Measurements from ENCODE around the gene RARG.

DNA sequence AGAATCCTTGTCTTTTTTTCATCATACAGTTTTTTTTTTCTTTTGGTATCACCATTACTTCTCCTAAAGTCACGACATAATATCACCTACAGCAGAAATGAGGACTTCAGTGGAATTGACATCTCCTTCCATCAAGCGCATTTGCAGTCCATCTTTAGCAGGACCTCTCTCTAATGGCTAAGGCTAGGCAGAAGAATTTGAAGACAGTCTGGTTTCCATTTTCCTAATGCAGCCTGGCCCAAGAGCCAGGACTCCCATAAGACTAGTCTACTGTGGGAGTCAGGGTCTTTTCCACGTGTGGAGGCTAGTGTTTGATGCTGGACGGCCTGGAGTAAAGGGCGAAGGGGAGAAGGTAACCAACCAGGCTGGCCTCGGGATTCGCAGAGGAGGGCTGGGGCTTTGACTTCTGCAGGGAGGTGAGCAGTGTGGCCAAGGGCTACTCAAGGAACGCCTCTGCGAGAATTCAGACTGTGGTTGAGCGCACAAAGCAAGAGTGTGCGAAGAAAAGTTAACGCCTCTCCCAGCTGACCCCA lies 52.3 kb downstream of the RARG start:
- TF ChIP-seq, protein P1, sequence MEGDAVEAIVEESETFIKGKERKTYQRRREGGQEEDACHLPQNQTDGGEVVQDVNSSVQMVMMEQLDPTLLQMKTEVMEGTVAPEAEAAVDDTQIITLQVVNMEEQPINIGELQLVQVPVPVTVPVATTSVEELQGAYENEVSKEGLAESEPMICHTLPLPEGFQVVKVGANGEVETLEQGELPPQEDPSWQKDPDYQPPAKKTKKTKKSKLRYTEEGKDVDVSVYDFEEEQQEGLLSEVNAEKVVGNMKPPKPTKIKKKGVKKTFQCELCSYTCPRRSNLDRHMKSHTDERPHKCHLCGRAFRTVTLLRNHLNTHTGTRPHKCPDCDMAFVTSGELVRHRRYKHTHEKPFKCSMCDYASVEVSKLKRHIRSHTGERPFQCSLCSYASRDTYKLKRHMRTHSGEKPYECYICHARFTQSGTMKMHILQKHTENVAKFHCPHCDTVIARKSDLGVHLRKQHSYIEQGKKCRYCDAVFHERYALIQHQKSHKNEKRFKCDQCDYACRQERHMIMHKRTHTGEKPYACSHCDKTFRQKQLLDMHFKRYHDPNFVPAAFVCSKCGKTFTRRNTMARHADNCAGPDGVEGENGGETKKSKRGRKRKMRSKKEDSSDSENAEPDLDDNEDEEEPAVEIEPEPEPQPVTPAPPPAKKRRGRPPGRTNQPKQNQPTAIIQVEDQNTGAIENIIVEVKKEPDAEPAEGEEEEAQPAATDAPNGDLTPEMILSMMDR (IDR thresholded peaks at IDR 0.05) = no peak
- no peak for TF ChIP-seq POLR2A (IDR thresholded peaks at IDR 0.05)
- TF ChIP-seq POLR2AphosphoS5 (IDR thresholded peaks at IDR 0.05) = no peak
